Tibial artery (tissue), 4 donors: ENCODE data around the gene CTNNA3.

Experiments
- DNase-seq, 2 donors: peaks; one replicate each; pipeline ENCODE4 v3.0.0-alpha.2; 2019
- H3K27ac ChIP-seq, 2 donors: fragments of 200-600 bp; sonication (generic) in 1 of 2; 1 replicate in 1 of 2; 2 replicates in 1 of 2; pipeline ENCODE4 v1.5.1; 2018 to 2019; ENCODE audit warnings: mild to moderate bottlenecking in 1 of 2
- H3K27me3 ChIP-seq, 2 donors: fragments of 200-600 bp; sonication (generic) in 1 of 2; one replicate each; pipeline versions ENCODE4 v1.5.1 to v1.6.0; 2016 to 2019
- H3K36me3 ChIP-seq, 3 donors: fragments of 200-600 bp; sonication (generic) in 2 of 3; one replicate each; pipeline ENCODE4 v1.5.1; 2016 to 2019; ENCODE audit warnings: mild to moderate bottlenecking in 2 of 3
- H3K4me1 ChIP-seq, 4 donors: fragments of 200-600 bp; sonication (generic) in 2 of 4; 1 replicate in 3 of 4; 2 replicates in 1 of 4; pipeline ENCODE4 v1.5.1; 2016 to 2019
- H3K4me3 ChIP-seq, 2 donors: fragments of 200-600 bp; sonication (generic) in 1 of 2; 1 replicate in 1 of 2; 2 replicates in 1 of 2; pipeline ENCODE4 v1.5.1; 2018 to 2019; ENCODE audit warnings: mild to moderate bottlenecking in 2 of 2
- H3K9me3 ChIP-seq, 3 donors: fragments of 200-600 bp; sonication (generic) in 1 of 3; one replicate each; pipeline ENCODE4 v1.5.1; 2016 to 2019
- CTCF ChIP-seq, 2 experiments: fragments of 200-600 bp in 1 of 2; fragments of 450-650 bp in 1 of 2; IDR thresholded peaks; one replicate each; pipeline ENCODE4 v1.5.1; 2017 to 2019; ENCODE audit warnings: antibody characterized with exemption in 2 of 2, mild to moderate bottlenecking in 1 of 2, moderate library complexity in 1 of 2
- intact Hi-C: fragments of 100-400 bp; cut with DNase I; formaldehyde crosslinking; loops from one replicate; pipeline ENCODE4 v1.15.0; 2023; ENCODE audit warnings: low total_unique reads

The CTNNA3 gene

GRCh38 chr10:66321723-66322665, 1374.0 kb downstream of the CTNNA3 start:
- intact Hi-C loops, result no loop called here
- no peaks in the 10 kb centered on the region for H3K9me3 ChIP-seq
- no peak overlapping the region for H3K27ac ChIP-seq
- TF ChIP-seq CTCF (IDR thresholded peaks at IDR 0.05), result no peak
- DNase-seq, result no peak
- no peak overlapping the region for H3K4me3 ChIP-seq
- peaks cover 0 to 21% (median 14%) of the 10 kb centered on the region in 4 donors for H3K4me1 ChIP-seq
- no peaks in the 10 kb centered on the region for H3K27me3 ChIP-seq
- H3K36me3 ChIP-seq, result no peaks in the 10 kb centered on the region

- no peak for DNase-seq
- Histone ChIP-seq H3K9me3 (no peaks in the 10 kb centered on the region), H3K4me1 (peaks cover 0 to 21% (median 14%) of the 10 kb centered on the region in 4 donors), H3K27me3 (no peaks in the 10 kb centered on the region), H3K36me3 (no peaks in the 10 kb centered on the region), H3K4me3 (no peak overlapping the region), H3K27ac (no peak overlapping the region)
- no peak for TF ChIP-seq CTCF (IDR thresholded peaks at IDR 0.05)
- intact Hi-C loops, result no loop called here
Measured at GRCh38 chr10:66318761-66319160, 1377.2 kb downstream of the CTNNA3 start.

- Histone ChIP-seq H3K27ac (no peak overlapping the region), H3K4me1 (no peaks in the 10 kb centered on the region), H3K4me3 (no peak overlapping the region), H3K9me3 (no peaks in the 10 kb centered on the region), H3K36me3 (no peaks in the 10 kb centered on the region), H3K27me3 (no peaks in the 10 kb centered on the region)
- intact Hi-C loops, result no loop called here
- TF ChIP-seq CTCF (IDR thresholded peaks at IDR 0.05), result no peak
- DNase-seq, result no peak
Measured at GRCh38 chr10:66307826-66308225, 1388.2 kb downstream of the CTNNA3 start.

- no peaks in the 10 kb centered on the region for H3K4me1 ChIP-seq
- H3K27ac ChIP-seq, result no peak overlapping the region
- DNase-seq, result no peak
- H3K9me3 ChIP-seq, result no peaks in the 10 kb centered on the region
- no peaks in the 10 kb centered on the region for H3K36me3 ChIP-seq
- H3K27me3 ChIP-seq, result no peaks in the 10 kb centered on the region
- TF ChIP-seq CTCF (IDR thresholded peaks at IDR 0.05), result no peak
- intact Hi-C loops, result no loop called here
- H3K4me3 ChIP-seq, result no peak overlapping the region
Measured at GRCh38 chr10:66301078-66301477, 1394.9 kb downstream of the CTNNA3 start.

- no peak for DNase-seq
- H3K4me1 ChIP-seq, result no peaks in the 10 kb centered on the region
Measured at GRCh38 chr10:66295602-66296001, 1400.4 kb downstream of the CTNNA3 start.

More at GRCh38 chr10:66295602-66296001, 1400.4 kb downstream of the CTNNA3 start:
- Histone ChIP-seq H3K27me3 (no peaks in the 10 kb centered on the region), H3K4me3 (no peak overlapping the region), H3K36me3 (no peaks in the 10 kb centered on the region), H3K9me3 (no peaks in the 10 kb centered on the region), H3K27ac (no peak overlapping the region)
- intact Hi-C loops, result no loop called here
- TF ChIP-seq CTCF (IDR thresholded peaks at IDR 0.05), result no peak
